Measurements from ENCODE around the gene TMEM87A. TPM values are rescaled to one million over a fixed set of nuclear protein-coding genes. Genes with fewer than 3 reads are reported as not detected.

Gene TMEM87A
- total RNA-seq, 1 experiment from 2014 or later = 44.0 TPM

DNA sequence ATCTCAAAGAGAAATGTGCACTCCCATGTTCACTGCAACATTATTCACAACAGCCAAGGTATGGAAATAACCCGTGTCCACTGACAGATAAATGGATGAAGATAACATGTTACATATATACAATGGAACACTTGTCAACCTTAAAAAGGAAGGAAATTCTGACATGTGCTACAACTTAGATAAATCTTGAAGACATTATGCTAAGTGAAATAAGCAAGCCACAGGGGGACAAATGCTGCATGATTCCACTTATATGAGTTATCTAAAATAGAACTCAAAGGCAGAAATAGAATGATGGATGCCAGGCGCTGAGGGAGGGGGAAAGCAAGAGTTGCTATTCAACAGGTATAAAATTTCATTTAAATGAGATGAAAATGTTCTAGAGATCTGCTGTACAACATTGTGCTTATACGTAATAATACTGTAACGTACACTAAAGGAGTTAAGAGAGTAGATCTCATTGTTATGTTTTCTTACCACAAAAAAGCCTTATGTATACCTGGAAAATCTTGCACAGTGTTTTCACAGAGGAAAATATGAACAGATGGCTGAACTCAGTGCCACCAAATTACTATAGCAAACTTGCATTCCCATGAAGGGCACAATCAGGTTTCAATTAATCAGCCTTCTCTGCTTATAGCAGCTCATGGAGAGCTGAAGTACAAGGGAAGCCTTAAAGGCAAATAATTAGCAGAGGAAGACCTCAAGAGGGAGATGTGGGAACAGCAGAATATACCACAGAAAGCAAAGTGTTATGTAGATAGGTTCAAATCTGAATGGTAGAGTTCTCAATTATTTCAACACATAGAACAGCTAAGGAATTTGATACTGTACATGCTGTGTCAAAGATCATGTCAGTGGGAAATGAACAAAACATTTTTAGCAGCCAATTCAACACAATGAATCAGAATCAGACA lies 57.1 kb downstream of the TMEM87A start:
- in situ Hi-C loops (cut with HindIII; ENCODE audit: low pct_unique_long_range_greater_than_20kb, low sequenced_read_pairs) = no loop called here
- DNase-seq (ENCODE audit: low read depth) = no peak

DNA sequence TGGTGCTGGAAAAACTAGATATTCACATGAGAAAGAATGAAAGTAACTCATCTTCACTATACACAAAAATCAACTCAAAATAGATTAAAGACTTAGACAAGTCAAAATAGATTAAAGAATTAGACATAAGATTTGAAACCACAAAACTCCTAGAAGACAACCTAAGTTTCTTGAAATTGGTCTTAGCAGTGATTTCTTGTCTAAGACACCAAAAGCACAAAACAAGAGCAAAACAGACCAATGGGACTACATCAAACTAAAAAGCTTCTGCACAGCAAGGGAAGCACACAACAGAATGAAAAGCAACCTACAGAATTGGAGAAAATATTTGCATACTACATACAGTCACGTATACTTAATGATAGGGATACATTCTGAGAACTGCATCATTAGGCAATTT lies 58.6 kb downstream of the TMEM87A start:
- DNase-seq (ENCODE audit: low read depth) = no peak
- in situ Hi-C loops (cut with HindIII; ENCODE audit: low pct_unique_long_range_greater_than_20kb, low sequenced_read_pairs) = no loop called here

DNA sequence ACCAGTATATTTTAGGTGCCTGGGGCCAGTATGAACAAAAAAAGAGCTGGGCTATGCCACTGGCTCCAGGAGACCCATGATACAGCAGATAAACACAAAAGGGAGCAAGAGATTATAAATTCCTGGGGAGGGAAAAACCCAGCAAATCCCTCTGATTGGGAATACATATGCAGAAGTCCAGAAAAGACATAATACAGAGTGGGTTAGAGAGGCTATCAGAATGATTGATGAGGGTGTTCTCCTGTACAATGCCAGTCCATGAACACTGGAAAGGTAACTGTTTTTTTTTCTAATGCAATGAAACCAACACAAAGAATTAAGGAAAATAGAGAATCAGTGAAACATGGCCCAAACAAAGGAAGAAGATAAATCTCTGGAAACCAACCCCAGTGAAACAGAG lies 59.7 kb downstream of the TMEM87A start:
- in situ Hi-C loops (cut with HindIII; ENCODE audit: low pct_unique_long_range_greater_than_20kb, low sequenced_read_pairs) = no loop called here
- DNase-seq (ENCODE audit: low read depth) = no peak

- DNase-seq (ENCODE audit: low read depth) = no peak
- in situ Hi-C loops (cut with HindIII; ENCODE audit: low pct_unique_long_range_greater_than_20kb, low sequenced_read_pairs) = no loop called here
These were observed 62.5 kb downstream of the TMEM87A start for GRCh38 chr15:42210696-42211095.

- peak; percentile 78 for DNase-seq (ENCODE audit: low read depth)
- in situ Hi-C loops (cut with HindIII; ENCODE audit: low pct_unique_long_range_greater_than_20kb, low sequenced_read_pairs) = no loop called here
These were observed 65.3 kb downstream of the TMEM87A start, which contains the start of gene VPS39 for GRCh38 chr15:42207674-42208579. Gene VPS39, minus strand, starts transcription at chr15:42208304. Its CDS starts 151 bp downstream, at chr15:42208153.

- no peak for DNase-seq (ENCODE audit: low read depth)
- in situ Hi-C loops (cut with HindIII; ENCODE audit: low pct_unique_long_range_greater_than_20kb, low sequenced_read_pairs) = no loop called here
These were observed 66.8 kb downstream of the TMEM87A start for GRCh38 chr15:42206406-42206805.

- in situ Hi-C loops (cut with HindIII; ENCODE audit: low pct_unique_long_range_greater_than_20kb, low sequenced_read_pairs) = no loop called here
These were observed 69.3 kb downstream of the TMEM87A start for GRCh38 chr15:42203891-42204290.

GRCh38 chr15:42202653-42203052 lies 70.6 kb downstream of the TMEM87A start:
- no peak for DNase-seq (ENCODE audit: low read depth)
- in situ Hi-C loops (cut with HindIII; ENCODE audit: low pct_unique_long_range_greater_than_20kb, low sequenced_read_pairs) = no loop called here

More at GRCh38 chr15:42203891-42204290, 69.3 kb downstream of the TMEM87A start:
- no peak for DNase-seq (ENCODE audit: low read depth)

GRCh38 chr15:42201801-42202200 lies 71.4 kb downstream of the TMEM87A start:
- in situ Hi-C loops (cut with HindIII; ENCODE audit: low pct_unique_long_range_greater_than_20kb, low sequenced_read_pairs) = no loop called here
- no peak for DNase-seq (ENCODE audit: low read depth)

DNA sequence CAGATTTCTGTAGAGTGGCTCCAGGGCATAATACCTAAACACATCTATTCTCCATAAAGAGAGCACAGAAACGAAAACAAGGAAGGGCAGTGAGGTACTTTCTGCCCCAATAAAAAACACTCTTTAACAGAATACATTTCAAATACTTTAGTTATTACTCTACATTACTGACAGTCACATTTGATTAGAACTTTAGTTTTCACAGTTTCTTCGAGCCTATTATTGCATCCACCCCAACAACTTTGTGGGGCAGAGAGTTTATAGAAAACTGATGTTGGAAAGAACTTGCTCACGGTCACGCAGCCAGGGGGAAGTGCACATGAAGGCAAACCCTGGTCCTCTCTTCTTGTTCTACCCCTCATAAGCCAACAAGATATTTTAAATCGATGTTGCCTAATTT lies 74.1 kb downstream of the TMEM87A start:
- no peak for DNase-seq (ENCODE audit: low read depth)
- in situ Hi-C loops (cut with HindIII; ENCODE audit: low pct_unique_long_range_greater_than_20kb, low sequenced_read_pairs) = no loop called here

- in situ Hi-C loops (cut with HindIII; ENCODE audit: low pct_unique_long_range_greater_than_20kb, low sequenced_read_pairs) = no loop called here
- no peak for DNase-seq (ENCODE audit: low read depth)
These were observed 74.7 kb downstream of the TMEM87A start for GRCh38 chr15:42198516-42198915.

GRCh38 chr15:42194513-42194912 lies 78.7 kb downstream of the TMEM87A start:
- peak; percentile 9 for DNase-seq (ENCODE audit: low read depth)
- in situ Hi-C loops (cut with HindIII; ENCODE audit: low pct_unique_long_range_greater_than_20kb, low sequenced_read_pairs) = no loop called here

DNA sequence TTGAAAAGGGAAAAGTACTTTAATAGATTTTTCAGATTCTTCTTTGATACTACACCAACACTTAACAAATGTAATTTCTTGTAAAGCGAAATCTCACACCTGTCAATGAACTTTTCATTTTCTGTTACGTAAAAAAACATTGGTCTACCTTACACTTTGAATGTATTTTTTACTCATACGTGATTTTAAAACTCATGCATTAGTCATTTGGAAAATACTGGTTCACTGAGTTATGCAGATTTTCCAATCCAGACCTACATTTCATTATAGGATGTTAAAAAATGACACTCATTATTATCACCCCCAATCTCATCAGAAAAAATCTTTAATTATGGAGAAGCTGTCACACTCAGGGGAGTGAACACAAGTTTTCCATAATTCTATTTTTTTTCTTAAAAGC lies 79.8 kb downstream of the TMEM87A start:
- in situ Hi-C loops (cut with HindIII; ENCODE audit: low pct_unique_long_range_greater_than_20kb, low sequenced_read_pairs) = no loop called here
- no peak for DNase-seq (ENCODE audit: low read depth)

- DNase-seq (ENCODE audit: low read depth) = no peak
- in situ Hi-C loops (cut with HindIII; ENCODE audit: low pct_unique_long_range_greater_than_20kb, low sequenced_read_pairs) = no loop called here
These were observed 81.5 kb downstream of the TMEM87A start for GRCh38 chr15:42191610-42192346.

DNA sequence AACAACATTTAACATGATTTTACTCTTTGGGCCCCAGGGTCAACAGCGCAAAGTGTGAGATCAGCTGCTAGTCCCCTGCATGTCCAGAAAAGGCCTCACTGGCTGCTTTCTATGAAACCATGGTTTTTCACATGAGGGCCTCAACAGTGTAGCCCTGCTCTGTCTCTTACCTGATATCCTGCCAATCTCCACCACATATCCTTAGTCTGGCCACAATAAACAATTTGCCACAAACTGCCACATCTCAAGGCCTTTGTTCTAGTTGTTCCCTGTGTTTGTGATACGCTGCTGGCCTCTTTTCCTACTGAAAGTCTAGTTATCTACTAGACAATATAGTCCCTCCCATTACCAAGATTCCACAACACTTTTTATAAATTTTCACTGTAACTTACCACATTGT lies 82.9 kb downstream of the TMEM87A start:
- in situ Hi-C loops (cut with HindIII; ENCODE audit: low pct_unique_long_range_greater_than_20kb, low sequenced_read_pairs) = no loop called here
- DNase-seq (ENCODE audit: low read depth) = no peak

DNA sequence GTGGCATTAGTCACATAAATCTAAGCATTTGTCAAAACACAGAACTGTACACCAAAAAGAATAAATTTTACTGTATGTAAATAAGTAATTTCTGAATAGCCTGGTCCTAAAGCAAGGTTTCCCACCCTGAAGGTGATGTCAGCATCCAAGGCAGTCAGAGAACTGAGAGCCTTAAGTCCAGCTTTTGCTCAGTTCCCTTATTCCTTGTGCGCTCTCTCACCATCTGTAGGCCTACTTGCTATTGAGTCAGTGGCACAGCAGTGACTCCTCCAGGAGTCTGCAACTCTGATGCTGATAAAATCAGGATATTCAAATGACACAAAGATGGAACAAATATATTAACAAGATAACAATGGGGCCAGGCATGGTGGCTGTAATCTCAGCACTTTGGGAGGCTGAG lies 87.4 kb downstream of the TMEM87A start:
- in situ Hi-C loops (cut with HindIII; ENCODE audit: low pct_unique_long_range_greater_than_20kb, low sequenced_read_pairs) = no loop called here
- no peak for DNase-seq (ENCODE audit: low read depth)

DNA sequence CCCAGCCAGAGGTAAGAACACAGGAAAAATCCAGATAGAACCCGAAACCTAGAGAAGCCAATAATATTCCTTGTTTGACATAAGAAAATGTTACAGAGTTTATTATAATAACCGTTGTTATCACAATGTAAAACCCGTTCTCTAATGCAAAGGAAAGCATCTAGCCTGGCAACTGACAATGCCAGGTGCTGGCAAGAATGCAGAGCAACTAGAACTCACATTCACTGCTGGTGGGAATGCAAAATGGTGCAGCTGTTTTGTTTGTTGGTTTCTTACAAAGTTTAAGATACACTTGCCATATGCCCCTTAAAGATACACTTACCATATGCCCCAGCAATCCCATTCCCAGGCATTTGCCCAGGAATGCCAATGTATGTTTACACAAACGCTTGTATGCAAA lies 88.5 kb downstream of the TMEM87A start:
- DNase-seq (ENCODE audit: low read depth) = no peak
- in situ Hi-C loops (cut with HindIII; ENCODE audit: low pct_unique_long_range_greater_than_20kb, low sequenced_read_pairs) = no loop called here

DNA sequence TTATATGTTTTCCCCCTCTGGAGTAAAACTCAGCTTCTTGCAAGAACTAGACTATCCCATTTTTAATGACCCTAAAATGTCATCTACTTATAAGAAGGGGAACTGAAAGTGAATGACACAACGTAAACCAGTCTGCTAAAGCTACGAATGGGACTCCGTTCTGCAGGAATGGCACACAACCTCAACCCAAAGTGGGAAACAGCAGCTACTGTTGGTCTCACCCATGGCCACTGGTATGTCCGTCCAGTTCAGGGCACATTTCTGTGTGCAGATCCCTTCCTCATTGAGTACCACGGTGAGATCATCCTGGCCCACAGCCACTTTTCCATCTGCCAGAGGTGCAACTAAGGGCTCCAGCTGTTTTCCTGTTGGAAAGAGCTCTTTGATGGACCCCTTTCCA lies 88.9 kb downstream of the TMEM87A start:
- DNase-seq (ENCODE audit: low read depth) = no peak
- in situ Hi-C loops (cut with HindIII; ENCODE audit: low pct_unique_long_range_greater_than_20kb, low sequenced_read_pairs) = no loop called here

Measured in Caki2 (cell line).